ENCODE results near the gene RARS2. TPM values are rescaled to one million over a fixed set of nuclear protein-coding genes. Genes with fewer than 3 reads are reported as not detected.

The RARS2 gene
- total RNA-seq, 4 donors from 2014 or later, result 14.1 to 19.9 (median 17.6) TPM

- H3K36me3 ChIP-seq, result peaks cover 17 to 74% (median 37%) of the 10 kb centered on the region in 4 donors
Measured at GRCh38 chr6:87543696-87544473, 45.9 kb downstream of the RARS2 start.

GRCh38 chr6:87541744-87542143 lies 48.0 kb downstream of the RARS2 start:
- no peak overlapping the region for H3K4me3 ChIP-seq
- intact Hi-C loops (cut with DNase I), result no loop called here
- H3K27ac ChIP-seq (replicated peaks in 1 of 4), result no peak overlapping the region
- H3K4me1 ChIP-seq, result no peaks in the 10 kb centered on the region
- 74% methylated on average over 2 of the region's 2 CpGs for WGBS
- no peak for DNase-seq (ENCODE audit: extremely low spot score)
- TF ChIP-seq POLR2A (IDR thresholded peaks at IDR 0.05; ENCODE audit: low read depth) (no peak), EP300 (IDR thresholded peaks at IDR 0.05) (no peak), POLR2AphosphoS5 (IDR thresholded peaks at IDR 0.05) (no peak), CTCF (IDR thresholded peaks at IDR 0.05) (no peak)
- peaks cover 0 to 5% (median 0%) of the 10 kb centered on the region in 4 donors for H3K9me3 ChIP-seq
- H3K27me3 ChIP-seq, result no peaks in the 10 kb centered on the region
- peaks cover 17 to 66% (median 36%) of the 10 kb centered on the region in 4 donors for H3K36me3 ChIP-seq

More at GRCh38 chr6:87543696-87544473, 45.9 kb downstream of the RARS2 start:
- H3K4me3 ChIP-seq, result no peak overlapping the region
- intact Hi-C loops (cut with DNase I), result no loop called here
- no peak overlapping the region for H3K27ac ChIP-seq (replicated peaks in 1 of 4)
- 95% methylated on average over 4 of the region's 4 CpGs for WGBS
- H3K9me3 ChIP-seq, result peaks cover 0 to 5% (median 0%) of the 10 kb centered on the region in 4 donors
- DNase-seq (ENCODE audit: extremely low spot score), result no peak
- H3K4me1 ChIP-seq, result no peaks in the 10 kb centered on the region
- no peaks in the 10 kb centered on the region for H3K27me3 ChIP-seq
- TF ChIP-seq POLR2A (IDR thresholded peaks at IDR 0.05; ENCODE audit: low read depth) (no peak), EP300 (IDR thresholded peaks at IDR 0.05) (no peak)

GRCh38 chr6:87541041-87541440 lies 48.7 kb downstream of the RARS2 start:
- Histone ChIP-seq H3K27me3 (no peaks in the 10 kb centered on the region), H3K4me1 (no peaks in the 10 kb centered on the region), H3K9me3 (peaks cover 0 to 5% (median 0%) of the 10 kb centered on the region in 4 donors), H3K36me3 (peaks cover 17 to 59% (median 34%) of the 10 kb centered on the region in 4 donors), H3K27ac (replicated peaks in 1 of 4) (no peak overlapping the region), H3K4me3 (no peak overlapping the region)
- DNase-seq (ENCODE audit: extremely low spot score), result no peak
- TF ChIP-seq POLR2AphosphoS5 (IDR thresholded peaks at IDR 0.05) (no peak), CTCF (IDR thresholded peaks at IDR 0.05) (no peak), EP300 (IDR thresholded peaks at IDR 0.05) (no peak), POLR2A (IDR thresholded peaks at IDR 0.05; ENCODE audit: low read depth) (no peak)
- intact Hi-C loops (cut with DNase I), result no loop called here
- 98% methylated on average over 1 of the region's 1 CpG for WGBS

GRCh38 chr6:87540539-87540938 lies 49.2 kb downstream of the RARS2 start:
- Histone ChIP-seq H3K27ac (replicated peaks in 1 of 4) (no peak overlapping the region), H3K27me3 (no peaks in the 10 kb centered on the region), H3K9me3 (peaks cover 0 to 5% (median 0%) of the 10 kb centered on the region in 4 donors), H3K36me3 (peaks cover 17 to 59% (median 34%) of the 10 kb centered on the region in 4 donors), H3K4me1 (no peaks in the 10 kb centered on the region), H3K4me3 (no peak overlapping the region)
- TF ChIP-seq EP300 (IDR thresholded peaks at IDR 0.05) (no peak), POLR2AphosphoS5 (IDR thresholded peaks at IDR 0.05) (no peak), POLR2A (IDR thresholded peaks at IDR 0.05; ENCODE audit: low read depth) (no peak), CTCF (IDR thresholded peaks at IDR 0.05) (no peak)
- intact Hi-C loops (cut with DNase I), result no loop called here
- 62% methylated on average over 4 of the region's 4 CpGs for WGBS
- DNase-seq (ENCODE audit: extremely low spot score), result no peak

- H3K27me3 ChIP-seq, result no peaks in the 10 kb centered on the region
- 89% methylated on average over 6 of the region's 6 CpGs for WGBS
Measured at GRCh38 chr6:87539554-87539953, 50.2 kb downstream of the RARS2 start.

More at GRCh38 chr6:87539554-87539953, 50.2 kb downstream of the RARS2 start:
- H3K4me3 ChIP-seq, result no peak overlapping the region
- intact Hi-C loops (cut with DNase I), result no loop called here
- H3K36me3 ChIP-seq, result peaks cover 12 to 54% (median 30%) of the 10 kb centered on the region in 4 donors
- peaks cover 0 to 5% (median 0%) of the 10 kb centered on the region in 4 donors for H3K9me3 ChIP-seq
- no peak for TF ChIP-seq POLR2A (IDR thresholded peaks at IDR 0.05; ENCODE audit: low read depth)
- TF ChIP-seq CTCF (IDR thresholded peaks at IDR 0.05), result no peak
- TF ChIP-seq EP300 (IDR thresholded peaks at IDR 0.05), result no peak
- no peak for TF ChIP-seq POLR2AphosphoS5 (IDR thresholded peaks at IDR 0.05)
- no peak overlapping the region for H3K27ac ChIP-seq (replicated peaks in 1 of 4)
- DNase-seq (ENCODE audit: extremely low spot score), result no peak
- H3K4me1 ChIP-seq, result no peaks in the 10 kb centered on the region
